Caco-2 (cell line): ENCODE measurements around the gene TTPAL. TPM values are rescaled to one million over a fixed set of nuclear protein-coding genes. Genes with fewer than 3 reads are reported as not detected.

Source experiments
- BruUV-seq: library from RNA; stranded (reverse); fragments of 400-500 nt; replicated peaks from 2 replicates; lab custom pipeline; 2021; lab: Mats Ljungman, UMichigan
- CTCF ChIA-PET: fragments of 300-600 bp; sonication (Branson Sonifier 250); formaldehyde crosslinking; loops from one replicate; lab custom pipeline; 2022; ENCODE audit warnings: antibody characterized with exemption; lab: Charles Lee
- POLR2A ChIA-PET: fragments of 300-600 bp; sonication (Branson Sonifier 250); formaldehyde crosslinking; loops from one replicate; lab custom pipeline; 2022; ENCODE audit warnings: antibody characterized with exemption; lab: Charles Lee
- DNase-seq, 2 experiments: peaks; one replicate each; pipeline versions ENCODE4 v3.0.0 to v3.0.0-alpha.2; 2020 to 2022
- H3K27me3 ChIP-seq: replicated peaks from 2 replicates; pipeline ENCODE4 v1.6.0; 2011; ENCODE audit warnings: low read length; ENCODE audit not compliant: control insufficient read depth, insufficient read depth
- H3K36me3 ChIP-seq: 2 replicates; pipeline ENCODE4 v1.5.1; 2011; ENCODE audit warnings: low read length; ENCODE audit not compliant: control insufficient read depth, insufficient read depth
- H3K4me1 ChIP-seq: fragments of 250-450 bp; sonication (Bioruptor Pico); 2 replicates; pipeline ENCODE4 v1.5.1; 2020; ENCODE audit warnings: mild to moderate bottlenecking
- H3K4me3 ChIP-seq: 2 replicates; pipeline ENCODE4 v1.5.1; 2011; ENCODE audit warnings: low read depth, mild to moderate bottlenecking, control low read depth, low read length
- H3K9me3 ChIP-seq: fragments of 250-450 bp; sonication (Bioruptor Pico); 2 replicates; pipeline ENCODE4 v1.5.1; 2020; ENCODE audit warnings: mild to moderate bottlenecking, moderate library complexity
- H3K27ac Mint-ChIP-seq: one replicate; pipeline ENCODE4 v1.8.0; 2022; ENCODE audit warnings: mixed read lengths; ENCODE audit not compliant: unreplicated experiment
- H3K27me3 Mint-ChIP-seq: one replicate; pipeline ENCODE4 v1.8.0; 2022; ENCODE audit warnings: mixed read lengths; ENCODE audit not compliant: insufficient read depth, unreplicated experiment
- H3K36me3 Mint-ChIP-seq: one replicate; pipeline ENCODE4 v1.8.0; 2022; ENCODE audit warnings: mild to moderate bottlenecking, mixed read lengths; ENCODE audit not compliant: insufficient read depth, unreplicated experiment
- H3K4me1 Mint-ChIP-seq: one replicate; pipeline ENCODE4 v1.8.0; 2022; ENCODE audit warnings: low read depth, mixed read lengths; ENCODE audit not compliant: unreplicated experiment
- H3K4me3 Mint-ChIP-seq: one replicate; pipeline ENCODE4 v1.8.0; 2022; ENCODE audit warnings: mild to moderate bottlenecking, moderate library complexity, mixed read lengths; ENCODE audit not compliant: unreplicated experiment
- H3K9me3 Mint-ChIP-seq: one replicate; pipeline ENCODE4 v1.8.0; 2022; ENCODE audit warnings: mixed read lengths; ENCODE audit not compliant: unreplicated experiment
- intact Hi-C: fragments of 100-400 bp; cut with micrococcal nuclease; formaldehyde crosslinking; loops from one replicate; pipeline ENCODE4 v1.10.0; 2022; ENCODE audit not compliant: unreplicated experiment
- total RNA-seq: library from RNA; stranded (reverse); gene quantifications from 2 replicates; pipeline ENCODE4 v1.2.3, GENCODE V29; 2022
- TF ChIP-seq, protein P1 (sequence below), 2 experiments: fragments of 200-600 bp in 1 of 2; IDR thresholded peaks; 1 replicate in 1 of 2; 2 replicates in 1 of 2; pipeline versions ENCODE4 v1.5.1 to v1.8.0; 2011 to 2022; ENCODE audit warnings: antibody characterized with exemption in 1 of 2, control low read depth in 1 of 2, inconsistent platforms in 1 of 2, low read depth in 1 of 2, low read length in 1 of 2, mild to moderate bottlenecking in 1 of 2, moderate library complexity in 1 of 2; ENCODE audit not compliant: insufficient read depth in 1 of 2, severe bottlenecking in 1 of 2, unreplicated experiment in 1 of 2

TTPAL gene
- total RNA-seq, 1 experiment from 2014 or later: 54.6 TPM

- peaks cover 91% of the 10 kb centered on the region for H3K36me3 Mint-ChIP-seq
- H3K36me3 ChIP-seq: peaks cover 27% of the 10 kb centered on the region
Measured at GRCh38 chr20:44500221-44500620, 24.5 kb downstream of the TTPAL start.

GRCh38 chr20:44501448-44501847, 25.8 kb downstream of the TTPAL start:
- H3K4me3 Mint-ChIP-seq: no peak overlapping the region
- no peaks in the 10 kb centered on the region for H3K27me3 Mint-ChIP-seq
- peaks cover 91% of the 10 kb centered on the region for H3K36me3 Mint-ChIP-seq
- no TSS peak for BruUV-seq
- ChIA-PET POLR2A (no interaction called here), CTCF (no interaction called here)
- intact Hi-C loops: no loop called here
- Histone ChIP-seq H3K36me3 (peaks cover 25% of the 10 kb centered on the region), H3K4me1 (peaks cover 31% of the 10 kb centered on the region), H3K9me3 (no peaks in the 10 kb centered on the region), H3K27me3 (no peaks in the 10 kb centered on the region), H3K4me3 (no peak overlapping the region)
- TF ChIP-seq, protein P1, sequence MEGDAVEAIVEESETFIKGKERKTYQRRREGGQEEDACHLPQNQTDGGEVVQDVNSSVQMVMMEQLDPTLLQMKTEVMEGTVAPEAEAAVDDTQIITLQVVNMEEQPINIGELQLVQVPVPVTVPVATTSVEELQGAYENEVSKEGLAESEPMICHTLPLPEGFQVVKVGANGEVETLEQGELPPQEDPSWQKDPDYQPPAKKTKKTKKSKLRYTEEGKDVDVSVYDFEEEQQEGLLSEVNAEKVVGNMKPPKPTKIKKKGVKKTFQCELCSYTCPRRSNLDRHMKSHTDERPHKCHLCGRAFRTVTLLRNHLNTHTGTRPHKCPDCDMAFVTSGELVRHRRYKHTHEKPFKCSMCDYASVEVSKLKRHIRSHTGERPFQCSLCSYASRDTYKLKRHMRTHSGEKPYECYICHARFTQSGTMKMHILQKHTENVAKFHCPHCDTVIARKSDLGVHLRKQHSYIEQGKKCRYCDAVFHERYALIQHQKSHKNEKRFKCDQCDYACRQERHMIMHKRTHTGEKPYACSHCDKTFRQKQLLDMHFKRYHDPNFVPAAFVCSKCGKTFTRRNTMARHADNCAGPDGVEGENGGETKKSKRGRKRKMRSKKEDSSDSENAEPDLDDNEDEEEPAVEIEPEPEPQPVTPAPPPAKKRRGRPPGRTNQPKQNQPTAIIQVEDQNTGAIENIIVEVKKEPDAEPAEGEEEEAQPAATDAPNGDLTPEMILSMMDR (IDR thresholded peaks at IDR 0.05; ENCODE audit: insufficient read depth in 1 of 2, low read depth in 1 of 2, low read length in 1 of 2, severe bottlenecking in 1 of 2, unreplicated experiment in 1 of 2): no peak
- DNase-seq: no peak
- H3K9me3 Mint-ChIP-seq: no peaks in the 10 kb centered on the region
- peaks cover 5% of the 10 kb centered on the region for H3K4me1 Mint-ChIP-seq
- H3K27ac Mint-ChIP-seq: no peak overlapping the region

More at GRCh38 chr20:44500221-44500620, 24.5 kb downstream of the TTPAL start:
- Mint-ChIP-seq H3K9me3 (no peaks in the 10 kb centered on the region), H3K4me3 (no peak overlapping the region), H3K27ac (no peak overlapping the region), H3K27me3 (no peaks in the 10 kb centered on the region), H3K4me1 (peaks cover 5% of the 10 kb centered on the region)
- no peak overlapping the region for H3K4me3 ChIP-seq
- no peak for DNase-seq
- POLR2A ChIA-PET: no interaction called here
- intact Hi-C loops: no loop called here
- H3K4me1 ChIP-seq: peaks cover 29% of the 10 kb centered on the region
- H3K27me3 ChIP-seq: no peaks in the 10 kb centered on the region
- BruUV-seq: no TSS peak
- TF ChIP-seq, protein P1 (IDR thresholded peaks at IDR 0.05; ENCODE audit: insufficient read depth in 1 of 2, low read depth in 1 of 2, low read length in 1 of 2, severe bottlenecking in 1 of 2, unreplicated experiment in 1 of 2): no peak
- H3K9me3 ChIP-seq: no peaks in the 10 kb centered on the region
- CTCF ChIA-PET: no interaction called here

DNA sequence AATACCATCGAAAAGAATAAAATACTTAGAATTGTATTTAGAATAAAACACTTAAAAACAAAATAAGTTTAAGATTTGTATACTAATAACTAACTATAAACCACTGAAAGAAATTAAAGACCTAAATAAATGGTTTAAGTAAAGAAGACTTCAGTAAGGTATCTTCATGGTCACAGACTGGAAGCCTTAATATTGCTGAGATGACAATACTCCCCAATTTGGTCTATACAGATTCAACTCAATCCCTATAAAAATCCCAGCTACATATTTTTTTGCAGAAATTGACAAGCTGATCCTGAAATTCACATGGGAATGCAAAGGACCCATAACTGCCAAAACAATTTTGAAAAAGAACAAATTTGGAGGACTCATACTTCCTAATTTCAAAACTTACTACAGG, 27.3 kb downstream of the TTPAL start:
- Histone ChIP-seq H3K36me3 (peaks cover 25% of the 10 kb centered on the region), H3K27me3 (no peaks in the 10 kb centered on the region), H3K4me3 (no peak overlapping the region), H3K9me3 (no peaks in the 10 kb centered on the region), H3K4me1 (peaks cover 31% of the 10 kb centered on the region)
- TF ChIP-seq, protein P1 (IDR thresholded peaks at IDR 0.05; ENCODE audit: insufficient read depth in 1 of 2, low read depth in 1 of 2, low read length in 1 of 2, severe bottlenecking in 1 of 2, unreplicated experiment in 1 of 2): no peak
- Mint-ChIP-seq H3K9me3 (no peaks in the 10 kb centered on the region), H3K4me1 (peaks cover 5% of the 10 kb centered on the region), H3K27ac (no peak overlapping the region), H3K27me3 (no peaks in the 10 kb centered on the region), H3K4me3 (no peak overlapping the region), H3K36me3 (peaks cover 91% of the 10 kb centered on the region)
- intact Hi-C loops: no loop called here
- no TSS peak for BruUV-seq
- CTCF ChIA-PET: interaction anchor here (0.7 to 1.9 kb wide), 3 partner anchors 56 to 285 kb away, joined by 3 to 7 read pairs (median 3); no protein-coding TSS in a partner anchor
- no peak for DNase-seq
- POLR2A ChIA-PET: interaction anchor here (2.8 kb wide), 1 partner anchor 18 kb away, joined by 9 read pairs; no protein-coding TSS in a partner anchor
